Renal cortex interstitium (tissue), 15 donors: Measurements from ENCODE around the gene ROM1. TPM values are rescaled to one million over a fixed set of nuclear protein-coding genes. Genes with fewer than 3 reads are reported as not detected.
A peak's percentile ranks its signal among the peaks of the same experiment; 100 is the strongest.
"Not testable (repeated sequence)": the region's sequence is repeated elsewhere in the genome, so short reads cannot be mapped to it uniquely, and the experiment has no call there.

Source experiments
- DNase-seq, 11 donors: peaks; one replicate each; pipeline ENCODE4 v3.0.0-alpha.2; 2013; ENCODE audit warnings: low read depth in 9 of 11, low spot score in 4 of 11; ENCODE audit errors: extremely low read depth in 1 of 11
- long read RNA-seq, 16 experiments: transcript quantifications; one replicate each; lab custom pipeline, GENCODE V29; 2026
- polyA plus RNA-seq, 3 donors: library from polyadenylated mRNA; unstranded; fragments of 120-200 nt; gene quantifications; one replicate each; pipeline ENCODE4 v1.2.1, GENCODE V29; 2013; ENCODE audit not compliant: insufficient read length in 3 of 3

The ROM1 gene, protein sequence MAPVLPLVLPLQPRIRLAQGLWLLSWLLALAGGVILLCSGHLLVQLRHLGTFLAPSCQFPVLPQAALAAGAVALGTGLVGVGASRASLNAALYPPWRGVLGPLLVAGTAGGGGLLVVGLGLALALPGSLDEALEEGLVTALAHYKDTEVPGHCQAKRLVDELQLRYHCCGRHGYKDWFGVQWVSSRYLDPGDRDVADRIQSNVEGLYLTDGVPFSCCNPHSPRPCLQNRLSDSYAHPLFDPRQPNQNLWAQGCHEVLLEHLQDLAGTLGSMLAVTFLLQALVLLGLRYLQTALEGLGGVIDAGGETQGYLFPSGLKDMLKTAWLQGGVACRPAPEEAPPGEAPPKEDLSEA
- 1 to 10 TPM; 2.9 to 4.8 (median 3.5) TPM for polyA plus RNA-seq
- long read RNA-seq, donor 1, partial matches to known transcripts, result 0 of 1 reads
- long read RNA-seq, donor 1, other reads (novel, unspliced or antisense), result 0 of 1 reads
- long read RNA-seq, donor 2, partial matches to known transcripts, result 0 of 17 reads
- long read RNA-seq, donor 2, other reads (novel, unspliced or antisense), result 15 of 17 reads
- long read RNA-seq, donor 3, partial matches to known transcripts, result 0 of 3 reads
- long read RNA-seq, donor 3, other reads (novel, unspliced or antisense), result 0 of 3 reads
- long read RNA-seq, donor 4, partial matches to known transcripts, result 7 of 15 reads
- long read RNA-seq, donor 4, other reads (novel, unspliced or antisense), result 7 of 15 reads
- long read RNA-seq, donor 5, result 0 reads
- long read RNA-seq, donor 6, partial matches to known transcripts, result 0 of 1 reads
- long read RNA-seq, donor 6, other reads (novel, unspliced or antisense), result 0 of 1 reads
- long read RNA-seq, donor 7, partial matches to known transcripts, result 22 of 47 reads
- long read RNA-seq, donor 7, other reads (novel, unspliced or antisense), result 21 of 47 reads
- long read RNA-seq, donor 8, partial matches to known transcripts, result 209 of 209 reads
- long read RNA-seq, donor 8, other reads (novel, unspliced or antisense), result 0 of 209 reads
- long read RNA-seq, donor 9, partial matches to known transcripts, result 0 of 4 reads
- long read RNA-seq, donor 9, other reads (novel, unspliced or antisense), result 0 of 4 reads
- long read RNA-seq, donor 10, partial matches to known transcripts, result 0 of 1 reads
- long read RNA-seq, donor 10, other reads (novel, unspliced or antisense), result 0 of 1 reads
- long read RNA-seq, donor 11, partial matches to known transcripts, result 0 of 2 reads
- long read RNA-seq, donor 11, other reads (novel, unspliced or antisense), result 0 of 2 reads
- long read RNA-seq, donor 12, partial matches to known transcripts, result 0 of 1 reads
- long read RNA-seq, donor 12, other reads (novel, unspliced or antisense), result 0 of 1 reads
- long read RNA-seq, donor 13, result 0 reads
- long read RNA-seq, donor 14, result 0 reads
- long read RNA-seq, donor 15, result 0 reads
- long read RNA-seq, donor 16, partial matches to known transcripts, result 0 of 1 reads
- long read RNA-seq, donor 16, other reads (novel, unspliced or antisense), result 0 of 1 reads

DNA sequence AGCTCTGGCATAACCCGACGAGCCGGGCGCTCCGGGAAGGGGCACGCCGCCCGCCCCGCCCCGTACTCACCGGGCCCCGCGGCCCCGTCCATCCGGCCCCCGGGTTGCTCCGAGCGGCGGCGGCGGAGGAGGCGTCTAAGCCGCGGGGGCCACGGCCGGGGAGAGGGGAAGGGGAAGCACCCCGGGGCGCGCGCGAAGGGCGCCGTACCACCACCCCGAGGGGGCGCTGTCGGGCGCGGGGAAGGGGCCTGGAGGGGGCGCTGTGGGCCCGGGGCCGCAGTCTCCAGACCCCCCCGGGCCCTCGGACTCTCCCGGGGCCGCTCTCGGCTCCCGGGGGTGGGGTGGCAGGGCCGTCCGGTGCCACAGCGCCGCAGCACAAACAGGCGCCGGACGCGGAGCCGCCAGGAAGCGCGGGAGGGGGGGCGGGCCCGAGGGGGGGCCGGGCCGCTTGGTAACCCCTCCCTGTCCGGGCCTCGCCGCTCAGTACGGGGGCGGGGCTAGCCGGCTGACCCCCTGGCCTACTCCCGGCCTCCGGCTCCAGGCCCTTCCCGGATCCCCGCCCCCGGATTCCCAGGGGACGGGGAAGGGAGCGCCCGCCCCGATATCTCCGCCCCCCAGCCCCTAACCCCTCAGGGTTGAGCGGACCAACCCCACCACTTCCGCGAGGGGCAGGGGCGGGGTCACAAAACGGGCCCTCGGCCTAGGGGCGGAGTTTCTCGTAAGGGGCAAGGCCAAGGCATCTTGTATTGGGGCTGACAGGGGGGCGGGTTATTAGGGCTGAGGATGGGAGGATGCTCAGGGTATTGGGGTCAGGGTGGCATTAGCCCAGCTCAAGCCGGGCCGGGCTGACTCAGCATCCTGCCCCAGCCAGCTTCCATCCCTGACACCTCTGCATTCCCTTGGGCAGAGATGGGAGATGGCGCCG is at the start of gene ROM1, which contains the start of gene EML3:
TSS of gene ROM1 (plus strand) at position 892 of the 925 bp plus-strand sequence. CDS start at position 917, 25 bp downstream.
TSS of gene EML3 (minus strand) at position 410 of the 925 bp plus-strand sequence. CDS start at position 92, 318 bp downstream.
- peak in 8 of 11 donors; percentile 41 to 77 (median 68) for DNase-seq

DNA sequence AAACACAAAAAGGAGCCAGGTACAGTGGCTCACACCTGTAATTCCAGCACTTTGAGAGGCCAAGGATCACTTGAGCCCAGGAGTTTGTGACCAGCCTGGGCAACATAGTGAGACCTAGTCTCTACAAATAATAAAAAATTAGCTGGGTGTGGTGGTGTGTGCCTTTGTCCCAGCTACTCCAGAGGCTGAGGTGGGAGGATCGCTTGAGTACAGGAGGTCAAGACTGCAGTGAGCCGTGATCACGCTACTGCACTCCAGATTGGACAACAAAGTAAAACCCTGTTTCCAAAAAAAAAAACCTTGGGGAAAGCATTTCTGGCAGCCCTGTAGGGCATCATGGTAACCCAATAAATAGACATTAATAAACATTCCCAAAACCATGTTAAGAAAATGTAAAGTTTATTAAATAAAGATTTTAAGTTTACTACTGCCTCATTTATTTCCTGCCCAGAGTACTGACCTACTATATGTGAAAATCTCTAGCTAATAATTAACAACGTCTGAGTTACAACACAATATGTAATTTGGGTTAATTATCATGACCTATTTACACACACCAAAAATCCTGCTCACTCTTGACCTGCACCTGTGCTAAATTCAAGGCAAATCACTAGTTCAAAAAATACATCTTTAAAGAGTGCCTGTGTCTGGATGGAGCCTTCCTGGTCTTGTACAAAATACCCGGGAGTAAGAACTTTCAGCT is 47.8 kb upstream of the ROM1 start:
- DNase-seq, result no peak

DNA sequence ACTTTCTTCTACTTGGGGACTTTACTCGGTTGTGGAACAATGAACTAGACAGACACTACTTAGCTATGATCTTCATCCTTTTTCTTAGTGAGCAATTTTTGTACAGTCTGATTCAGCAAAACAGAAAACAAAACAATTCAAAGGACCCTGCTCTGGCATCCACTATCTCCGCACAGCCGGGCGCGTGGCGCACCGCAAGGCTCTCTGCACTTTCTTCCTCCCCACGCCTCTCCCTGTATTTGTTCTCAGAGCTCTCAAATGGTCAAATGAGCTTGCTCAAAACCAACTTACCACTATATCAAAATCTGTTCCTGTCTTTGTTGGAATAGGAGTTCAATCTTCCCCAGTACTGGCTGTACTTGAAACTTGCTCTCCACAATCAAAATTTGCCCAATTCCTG is 46.8 kb upstream of the ROM1 start:
- DNase-seq, result no peak

DNA sequence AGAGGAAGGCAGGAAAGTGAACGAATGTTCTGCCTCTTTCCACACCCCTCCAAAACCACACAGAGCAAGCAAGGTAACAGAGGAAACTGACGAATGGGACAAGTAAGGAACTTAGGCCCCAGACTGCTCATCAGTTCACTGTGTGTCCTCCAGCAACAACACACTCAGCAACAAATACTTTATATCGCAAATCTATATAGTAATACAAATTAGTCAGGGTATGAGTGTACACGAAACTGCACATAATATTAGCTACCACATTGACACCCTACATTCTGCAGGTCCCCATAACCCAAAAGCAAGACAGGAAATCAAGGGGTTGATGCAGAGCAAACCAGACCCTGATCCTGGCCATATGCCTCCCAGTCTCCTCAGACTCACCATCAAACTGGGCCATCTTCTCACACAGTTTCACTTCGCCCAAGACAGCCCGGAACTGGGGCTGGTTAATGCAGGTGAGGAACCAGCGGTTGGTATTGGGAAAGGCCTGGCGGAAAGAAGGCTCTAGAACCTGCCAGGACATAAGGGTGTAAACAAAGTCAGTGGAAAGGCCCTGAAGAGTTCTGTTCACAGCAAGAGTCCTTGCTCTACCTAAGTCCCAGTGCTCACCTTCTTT is 45.9 kb upstream of the ROM1 start:
- DNase-seq, result no peak

DNA sequence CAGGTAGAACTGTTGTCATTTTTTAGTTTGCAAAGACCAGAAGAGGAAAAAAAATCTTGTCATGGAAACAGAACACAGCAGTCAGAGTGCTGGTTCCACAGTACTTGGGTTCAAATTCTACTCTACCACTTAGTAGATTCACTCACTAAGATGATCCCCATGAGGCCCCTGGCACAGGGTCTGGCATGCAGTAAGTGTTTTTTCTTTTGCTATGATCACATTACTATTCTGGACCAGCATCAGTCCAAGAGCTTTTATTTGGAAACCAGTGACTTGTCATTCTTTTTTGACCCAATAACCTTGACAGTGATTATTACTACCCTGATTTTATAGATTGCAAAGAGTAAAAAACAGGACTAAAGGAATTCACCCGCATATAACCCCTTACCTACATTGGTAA is 43.4 kb upstream of the ROM1 start:
- DNase-seq, result no peak

DNA sequence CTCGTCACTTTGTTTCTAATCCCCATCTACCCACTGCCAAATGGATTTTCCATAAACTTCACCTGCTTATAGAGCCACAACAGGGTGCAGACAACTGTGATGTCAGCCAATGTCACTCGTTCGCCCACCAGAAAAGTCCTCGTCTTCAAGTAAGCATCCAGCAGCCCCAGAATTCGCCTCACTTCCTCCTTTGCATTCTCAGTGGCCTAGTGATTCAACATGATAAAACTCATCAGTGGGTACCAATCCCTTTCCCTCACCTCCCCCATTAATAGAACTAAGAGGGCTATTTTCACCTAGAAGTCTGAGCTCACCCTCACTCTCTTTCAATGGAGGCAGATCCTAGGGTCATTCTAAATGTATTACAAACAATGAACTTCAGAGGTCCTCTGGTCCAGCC is 42.2 kb upstream of the ROM1 start:
- DNase-seq, result not testable (repeated sequence)

DNA sequence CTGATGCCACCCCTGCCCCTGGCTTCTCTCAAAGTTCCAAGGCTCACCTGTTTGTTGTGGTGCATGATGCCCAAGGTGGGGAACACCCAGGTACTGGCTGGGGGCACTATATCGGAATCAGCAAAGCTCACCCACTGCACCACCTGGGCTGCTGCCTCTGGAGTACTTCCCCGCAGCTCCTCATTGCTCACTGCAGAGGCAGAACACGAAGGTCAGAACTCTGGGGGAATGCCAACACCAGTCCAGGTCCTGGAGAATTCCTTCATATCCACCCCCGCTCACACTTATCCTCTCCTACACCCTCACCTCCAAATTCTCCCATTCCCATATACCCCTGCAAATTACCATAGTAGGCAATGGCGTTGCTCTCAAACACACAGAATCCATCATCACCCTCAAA is 41.6 kb upstream of the ROM1 start:
- not testable (repeated sequence) for DNase-seq

DNA sequence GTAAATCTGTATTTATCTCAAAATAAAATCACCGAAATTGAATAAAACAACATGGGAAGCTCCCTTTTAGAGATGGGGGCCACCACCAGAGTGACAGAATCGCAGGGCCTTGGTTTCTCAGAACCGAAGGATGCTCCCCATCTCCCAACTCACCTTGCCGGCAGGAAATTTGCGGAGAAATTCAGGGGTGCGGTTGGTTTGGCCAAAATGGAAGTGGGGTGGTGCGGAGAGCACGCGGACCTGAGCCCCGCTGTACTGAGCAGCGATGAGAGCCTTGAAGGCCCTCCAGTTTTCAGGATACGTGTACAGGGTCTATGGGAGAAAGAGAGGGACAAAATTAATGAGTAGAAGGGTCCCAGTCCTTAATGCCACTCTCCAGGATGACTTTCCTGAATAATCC is 40.6 kb upstream of the ROM1 start:
- no peak for DNase-seq

DNA sequence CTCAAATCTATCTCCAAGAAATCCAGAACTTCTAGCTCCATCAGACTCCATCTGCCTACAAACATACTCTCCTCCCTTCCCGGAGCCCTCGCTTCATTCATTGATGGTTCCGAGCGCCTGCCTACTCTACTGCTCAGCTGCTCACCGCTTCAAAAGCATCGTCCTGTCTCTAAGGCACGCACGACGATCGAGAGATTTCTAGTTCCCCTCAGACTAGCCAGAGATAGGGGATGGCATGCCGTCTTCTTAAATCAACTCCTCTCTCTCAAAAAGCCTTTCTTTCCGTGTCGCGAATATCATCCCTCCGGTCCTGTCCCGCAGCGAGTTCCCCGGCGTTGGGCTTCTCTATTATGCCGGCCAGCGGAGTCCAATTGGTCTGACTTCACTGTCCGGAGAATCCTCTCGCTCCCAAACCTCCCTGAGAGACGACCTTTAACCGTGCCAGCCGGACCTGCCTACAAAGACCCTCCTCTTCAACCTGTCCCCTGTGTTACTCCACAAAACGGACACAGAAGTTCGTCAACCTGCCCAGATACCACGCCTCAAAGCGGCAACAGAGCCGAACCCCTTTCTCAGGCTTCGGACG is 40.0 kb upstream of the ROM1 start:
- DNase-seq, result no peak

DNA sequence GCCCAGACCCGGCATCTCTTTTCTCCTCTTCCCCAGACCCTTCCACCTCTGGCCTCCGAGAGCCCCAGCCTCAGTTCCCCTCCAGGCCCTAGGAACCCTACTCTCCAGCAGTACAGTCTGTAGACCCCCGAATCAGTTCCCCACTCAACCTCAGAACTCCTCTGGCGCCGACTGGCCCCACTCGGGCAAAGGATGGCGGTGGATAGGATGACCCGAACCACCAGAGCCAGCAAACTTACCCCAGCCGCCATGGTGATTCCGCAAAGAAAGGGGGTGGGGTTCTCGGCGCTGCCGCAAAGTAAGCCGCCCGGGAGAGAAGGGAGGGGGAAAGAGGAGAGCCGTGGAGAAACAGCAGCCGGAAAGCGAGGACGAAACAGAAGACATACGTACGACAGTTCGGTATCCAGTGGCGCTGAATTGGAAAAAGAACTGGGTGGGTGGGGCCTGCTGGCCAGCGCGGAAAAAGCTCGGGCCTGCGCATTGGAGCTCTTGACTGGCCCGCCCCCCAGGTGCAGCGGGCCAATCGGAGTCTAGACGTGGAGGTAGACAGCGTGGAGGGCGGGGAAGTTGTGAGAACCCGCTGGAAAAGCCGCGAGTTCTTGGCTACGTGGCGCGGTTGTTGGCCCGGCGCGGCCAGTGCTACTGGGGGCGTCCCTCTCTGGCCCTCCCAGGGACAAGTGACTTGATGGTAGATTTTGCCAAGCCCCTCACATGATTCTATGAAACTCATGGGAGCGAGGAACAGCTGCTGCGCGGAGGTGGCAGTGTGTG is 39.3 kb upstream of the ROM1 start, which contains the start of gene EEF1G:
TSS of gene EEF1G (minus strand) at position 300 of the 771 bp plus-strand sequence. CDS start at position 251, 49 bp downstream.
- DNase-seq, result peak; percentile 95 to 100 (median 99)

DNA sequence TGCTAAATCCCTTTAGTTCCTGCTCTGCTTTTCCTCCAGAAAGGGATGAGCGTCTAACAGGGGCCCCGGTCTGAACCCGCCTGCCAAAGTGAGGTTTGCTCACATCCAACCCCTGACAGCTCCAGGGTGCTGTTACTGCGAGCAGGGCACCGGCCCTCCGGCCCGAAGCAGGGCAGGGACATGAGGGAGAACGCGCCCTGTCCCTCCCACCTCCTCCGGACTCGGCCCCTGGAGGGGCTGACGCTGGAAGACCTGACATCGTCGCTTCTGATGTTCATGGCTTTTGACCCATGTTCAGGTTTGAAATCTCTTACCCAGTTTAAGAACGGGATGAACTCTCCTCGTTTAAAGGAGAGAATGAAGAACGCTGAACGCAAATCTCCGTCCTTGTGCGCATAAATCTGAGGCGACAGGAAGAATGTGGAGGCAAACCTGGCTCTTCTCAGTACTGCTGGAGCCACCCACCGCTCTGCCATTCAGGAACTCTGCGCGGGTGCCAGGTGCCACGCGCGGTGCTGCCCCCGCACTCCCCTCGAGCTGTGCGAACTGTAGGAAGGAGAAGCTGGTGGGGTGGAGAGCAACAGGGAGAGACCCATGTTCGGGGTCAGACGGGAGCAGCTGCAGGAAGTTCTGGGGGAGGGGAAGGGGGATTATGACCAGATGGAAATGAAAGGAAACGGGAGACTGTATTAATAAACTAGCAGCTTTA is 38.5 kb upstream of the ROM1 start:
- peak in 1 of 11 donors; percentile 48 for DNase-seq

DNA sequence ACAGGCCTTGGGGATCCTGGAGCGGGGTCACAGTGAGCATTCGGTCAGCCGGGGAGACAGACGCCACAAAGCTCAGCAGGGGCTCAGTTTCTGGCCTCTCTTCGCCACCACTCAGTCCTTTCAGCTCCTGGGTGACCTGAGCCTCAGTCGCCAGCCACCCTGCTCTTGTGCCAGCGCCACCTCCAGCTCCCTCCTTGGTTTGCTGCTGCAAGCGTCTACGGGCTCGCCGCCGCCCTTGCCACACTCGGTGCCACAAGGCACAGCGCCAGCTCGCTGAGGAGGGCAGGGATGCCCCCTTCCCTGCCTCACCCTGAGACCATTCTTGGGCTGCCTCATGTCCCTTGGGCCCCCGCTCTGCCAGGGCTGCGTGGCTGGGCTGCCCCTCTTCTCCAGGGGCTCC is 37.9 kb upstream of the ROM1 start:
- DNase-seq, result no peak

DNA sequence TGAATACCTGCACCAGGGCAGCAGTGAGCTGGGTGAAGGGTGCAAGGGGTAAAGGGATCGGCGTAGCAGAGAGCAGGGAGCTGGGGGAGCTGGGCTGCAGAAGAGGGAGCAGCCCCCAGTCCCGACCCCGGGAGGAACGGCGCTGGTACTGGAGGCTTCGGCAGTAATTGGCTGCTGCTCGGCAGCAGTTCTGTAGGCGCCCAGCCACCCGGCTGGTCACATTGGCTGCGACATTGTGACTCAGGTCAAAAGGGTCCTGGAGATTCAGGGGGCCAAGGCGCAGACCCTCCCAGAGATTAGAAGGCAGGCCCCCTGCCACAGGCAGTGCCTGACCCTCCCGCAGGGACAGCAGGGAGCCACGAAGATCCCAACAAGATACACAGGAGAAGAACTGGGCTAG is 37.2 kb upstream of the ROM1 start:
- DNase-seq, result no peak

DNA sequence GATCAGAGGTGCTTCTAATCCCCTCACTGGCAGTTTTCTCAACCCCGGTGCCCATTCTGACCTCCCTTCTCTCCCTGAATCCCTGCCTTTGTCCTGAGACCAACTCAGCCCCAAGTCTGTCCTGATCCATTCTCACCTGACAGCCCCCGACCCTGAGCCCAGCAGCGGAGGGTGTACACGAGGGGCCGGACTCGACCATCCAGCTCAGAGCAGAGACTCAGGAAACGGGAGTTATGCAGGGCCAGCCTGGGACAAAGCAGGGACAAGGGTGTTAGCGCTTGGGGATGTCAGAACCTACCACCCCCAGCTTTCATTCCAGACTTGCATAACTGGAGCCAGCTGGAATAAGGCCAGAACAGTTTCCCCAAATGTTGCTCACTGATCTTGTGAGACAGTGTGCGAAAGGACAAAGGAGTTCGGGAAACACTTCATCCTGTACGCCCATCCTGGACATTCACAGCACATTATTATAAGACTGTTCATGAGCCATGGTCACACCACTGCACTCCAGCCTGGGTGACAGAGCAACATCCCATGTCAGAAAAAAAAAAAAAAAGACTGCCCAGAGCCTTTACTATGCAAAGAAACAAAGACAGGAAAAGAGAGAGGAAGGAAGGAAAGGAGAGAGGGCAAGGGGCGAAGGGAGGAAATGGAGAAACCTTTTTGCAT is 35.9 kb upstream of the ROM1 start:
- DNase-seq, result no peak
